NK-92 (cell line): ENCODE measurements around the gene GART.
"Not testable (repeated sequence)": the region's sequence is repeated elsewhere in the genome, so short reads cannot be mapped to it uniquely, and the experiment has no call there.

Experiments used
- DNase-seq: peaks from one replicate; lab custom pipeline; 2025; ENCODE audit not compliant: unreplicated experiment; lab: John Stamatoyannopoulos, UW

GART gene

DNA sequence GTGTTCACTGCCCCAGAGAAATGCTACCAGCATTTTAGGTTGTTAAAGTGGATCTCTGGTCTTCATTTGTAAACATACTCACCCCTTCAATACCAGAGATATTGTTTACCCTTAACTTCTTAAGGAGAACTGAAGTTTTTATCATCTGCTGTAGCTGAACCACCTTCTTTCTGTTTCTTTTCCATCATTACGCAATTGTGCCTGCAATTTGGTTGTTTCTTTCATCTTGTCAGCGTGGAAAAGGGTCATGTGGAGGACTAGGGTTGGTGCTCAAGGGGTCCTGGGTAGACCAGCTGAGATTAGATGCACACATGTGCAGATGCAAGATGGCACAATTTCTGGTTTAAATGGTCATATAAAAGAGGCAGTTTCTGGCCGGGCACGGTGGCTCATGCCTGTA lies 23.0 kb downstream of the GART start:
- no peak for DNase-seq

DNA sequence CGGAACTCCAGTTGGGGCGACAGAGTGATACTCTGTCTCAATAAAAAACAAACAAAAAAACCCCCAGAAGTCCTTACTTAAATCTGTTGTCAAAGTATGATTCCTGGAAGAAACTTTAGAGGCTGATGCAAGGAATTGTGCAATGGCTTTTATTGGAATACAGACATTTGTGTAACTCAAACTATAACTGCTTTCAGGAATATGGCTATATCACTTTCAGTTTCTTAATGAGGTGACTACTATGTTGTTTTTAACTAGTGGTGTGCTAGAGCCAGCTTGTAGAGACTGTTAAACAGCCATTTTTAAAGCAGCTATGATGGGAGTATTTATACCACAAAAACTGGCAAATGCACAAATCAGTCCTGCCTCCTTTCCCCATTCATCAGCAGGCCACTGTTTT lies 27.7 kb downstream of the GART start:
- no peak for DNase-seq

DNA sequence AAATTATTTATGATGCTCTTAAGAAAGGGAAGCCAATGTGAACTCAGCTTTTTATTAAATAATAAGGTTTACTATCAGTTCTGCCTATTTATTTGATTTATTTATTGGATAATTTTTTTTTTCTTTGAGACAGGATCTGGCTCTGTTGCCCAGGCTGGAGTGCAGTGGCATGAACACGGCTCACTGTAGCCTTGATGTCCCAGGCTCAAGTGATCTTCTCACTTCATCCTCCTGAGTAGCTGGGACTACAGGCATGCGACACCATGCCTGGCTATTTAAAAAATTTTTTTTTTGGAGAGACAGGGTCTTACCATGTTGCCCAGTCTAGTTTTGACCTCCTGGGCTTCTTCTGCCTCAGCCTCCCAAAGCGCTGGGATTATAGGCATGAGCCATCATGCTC lies 29.4 kb downstream of the GART start:
- DNase-seq: no peak

DNA sequence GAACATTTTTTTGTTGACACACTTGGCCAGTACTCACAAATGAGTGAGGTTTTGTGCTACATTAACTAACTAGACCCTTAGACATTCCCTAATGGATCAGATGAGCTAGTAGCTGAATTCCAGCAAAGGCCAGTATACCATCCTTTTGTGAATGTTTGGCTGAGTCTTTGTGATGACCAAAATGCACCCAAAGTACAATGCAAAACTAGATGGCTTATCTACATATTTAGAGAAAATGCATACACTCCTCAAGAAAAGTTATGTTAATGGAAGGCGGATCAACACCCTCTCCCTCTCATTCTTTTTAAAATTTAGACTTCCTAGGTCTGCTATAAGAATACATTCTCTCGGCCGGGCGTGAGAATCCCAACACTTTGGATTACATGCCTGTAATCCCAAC lies 30.3 kb downstream of the GART start:
- no peak for DNase-seq

DNA sequence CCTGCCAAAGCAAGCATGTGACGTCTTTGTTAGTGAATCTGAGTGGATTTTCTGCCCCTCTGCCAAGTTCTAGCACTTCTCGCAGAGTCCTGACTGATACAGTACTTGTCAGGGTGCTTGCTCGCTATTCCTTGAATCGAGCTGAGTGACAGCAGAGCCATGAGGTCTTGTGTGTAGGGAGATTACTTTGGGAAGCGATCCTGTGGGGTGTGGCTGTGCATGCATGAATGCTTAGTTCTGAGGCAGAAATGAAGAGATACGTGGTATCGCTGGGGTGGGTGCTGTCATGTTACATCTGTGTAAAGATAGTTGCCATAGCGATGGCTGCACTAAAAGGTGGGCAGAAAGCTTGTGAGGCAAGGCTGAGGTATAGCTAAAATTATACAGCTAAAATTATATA lies 31.1 kb downstream of the GART start:
- DNase-seq: no peak

DNA sequence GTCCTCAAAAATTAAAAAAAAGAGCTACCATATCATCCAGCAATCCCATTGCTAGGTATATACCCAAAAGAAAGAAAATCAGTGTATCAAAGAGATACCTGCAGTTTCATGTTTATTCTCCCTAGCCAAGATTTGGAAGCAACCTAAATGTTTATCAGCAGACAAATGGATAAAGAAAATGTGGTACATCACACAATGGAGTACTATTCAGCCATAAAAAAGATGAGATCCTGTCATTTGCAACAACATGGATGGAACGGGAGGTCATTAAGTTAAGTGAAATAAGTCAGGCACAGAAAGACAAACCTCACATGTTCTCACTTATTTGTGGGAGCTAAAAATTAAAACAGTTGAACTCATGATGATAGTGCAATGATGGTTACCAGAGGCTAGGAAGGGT lies 34.9 kb downstream of the GART start:
- DNase-seq: not testable (repeated sequence)

DNA sequence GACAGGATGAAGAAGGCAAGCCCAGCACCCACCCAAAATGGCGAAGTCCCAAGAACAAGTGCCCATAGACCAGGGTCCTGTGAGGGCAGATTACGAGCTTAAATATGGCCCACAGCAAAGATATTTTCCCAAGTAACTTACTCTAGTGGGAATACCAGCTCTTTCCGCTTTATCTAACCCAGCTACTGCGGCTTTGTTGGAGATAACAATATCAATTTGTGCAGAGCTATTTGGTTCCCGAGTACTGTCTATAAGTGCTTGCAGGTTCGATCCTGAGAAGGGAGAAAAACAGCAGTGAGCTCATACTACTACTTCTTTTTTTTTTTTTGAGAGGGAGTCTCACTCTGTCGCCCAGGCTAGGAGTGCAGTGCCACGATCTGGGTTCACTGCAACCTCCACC lies 36.1 kb downstream of the GART start:
- DNase-seq: no peak

DNA sequence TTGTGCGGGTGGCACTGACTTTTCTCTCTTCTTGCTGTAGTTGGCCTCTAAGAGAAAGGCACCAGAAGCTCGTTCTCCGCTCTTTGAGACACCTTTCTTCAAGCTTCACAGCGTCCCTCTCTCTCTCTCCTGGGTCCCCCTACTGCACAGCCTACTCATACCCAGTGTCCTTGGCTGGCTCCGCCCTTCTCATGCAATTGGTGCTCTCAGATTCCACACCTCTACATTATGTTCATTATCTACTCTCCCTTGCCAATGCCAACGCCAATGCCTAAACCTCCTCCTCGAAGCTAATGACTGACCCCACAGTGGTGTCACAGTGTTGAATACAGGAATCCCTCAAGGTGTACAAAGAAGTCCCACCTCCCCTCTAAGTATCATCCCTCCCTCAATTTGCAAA lies 45.6 kb downstream of the GART start:
- DNase-seq: no peak

DNA sequence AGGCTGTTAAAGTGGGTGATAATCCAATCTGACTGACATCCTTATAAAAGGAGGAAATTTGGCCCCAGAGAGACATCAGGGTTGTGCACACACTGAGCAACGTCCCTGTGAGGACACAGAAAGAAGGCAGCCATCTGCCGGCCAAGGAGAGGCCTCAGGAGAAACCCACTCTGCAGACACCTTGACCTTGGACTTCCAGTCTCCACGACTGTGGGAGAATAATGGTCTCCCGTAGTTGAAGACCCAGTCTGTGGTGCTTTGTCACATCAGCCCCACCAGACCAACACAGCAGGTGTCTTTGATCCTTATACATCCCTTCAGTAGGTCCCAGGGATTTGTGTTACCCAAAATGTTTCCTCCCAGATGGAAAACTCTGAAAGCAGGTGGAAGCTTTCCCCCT lies 46.2 kb downstream of the GART start:
- no peak for DNase-seq

DNA sequence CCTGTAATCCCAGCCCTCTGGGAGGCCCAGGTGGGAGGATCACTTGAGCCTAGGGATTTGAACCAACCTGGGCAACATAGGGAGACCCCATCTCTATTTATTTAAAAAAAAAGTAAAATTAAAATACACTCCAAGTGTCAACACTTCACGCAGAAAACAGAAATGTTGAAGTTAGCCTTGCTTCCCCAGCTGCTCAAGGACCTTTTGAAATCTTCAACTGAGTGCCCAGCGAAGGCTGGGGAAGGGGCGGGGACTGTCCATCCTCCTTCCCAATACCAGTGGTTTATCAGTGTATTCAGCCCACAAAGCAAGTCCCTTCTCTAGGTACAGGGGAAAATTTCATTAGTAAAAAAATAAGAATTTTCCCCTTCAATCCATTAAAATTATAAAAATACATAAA lies 48.2 kb downstream of the GART start:
- DNase-seq: no peak

DNA sequence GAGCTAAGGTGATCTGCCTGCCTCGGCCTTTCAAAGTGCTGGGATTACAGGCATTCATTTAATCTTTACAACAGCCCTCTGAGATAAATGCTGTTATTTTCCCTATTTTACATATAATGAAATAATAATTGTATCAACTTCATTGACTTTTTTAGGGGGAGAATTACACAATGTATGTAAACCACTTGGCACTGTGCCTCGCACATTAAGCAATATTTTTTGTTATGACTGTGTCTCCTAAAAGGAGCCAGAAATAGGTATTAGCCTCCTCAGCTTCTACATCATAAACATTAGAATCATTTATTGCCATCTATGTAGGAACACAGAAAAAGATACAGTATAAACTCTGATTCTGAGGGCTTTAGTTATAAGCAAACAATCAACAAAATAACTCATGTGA lies 49.3 kb downstream of the GART start:
- DNase-seq: no peak

DNA sequence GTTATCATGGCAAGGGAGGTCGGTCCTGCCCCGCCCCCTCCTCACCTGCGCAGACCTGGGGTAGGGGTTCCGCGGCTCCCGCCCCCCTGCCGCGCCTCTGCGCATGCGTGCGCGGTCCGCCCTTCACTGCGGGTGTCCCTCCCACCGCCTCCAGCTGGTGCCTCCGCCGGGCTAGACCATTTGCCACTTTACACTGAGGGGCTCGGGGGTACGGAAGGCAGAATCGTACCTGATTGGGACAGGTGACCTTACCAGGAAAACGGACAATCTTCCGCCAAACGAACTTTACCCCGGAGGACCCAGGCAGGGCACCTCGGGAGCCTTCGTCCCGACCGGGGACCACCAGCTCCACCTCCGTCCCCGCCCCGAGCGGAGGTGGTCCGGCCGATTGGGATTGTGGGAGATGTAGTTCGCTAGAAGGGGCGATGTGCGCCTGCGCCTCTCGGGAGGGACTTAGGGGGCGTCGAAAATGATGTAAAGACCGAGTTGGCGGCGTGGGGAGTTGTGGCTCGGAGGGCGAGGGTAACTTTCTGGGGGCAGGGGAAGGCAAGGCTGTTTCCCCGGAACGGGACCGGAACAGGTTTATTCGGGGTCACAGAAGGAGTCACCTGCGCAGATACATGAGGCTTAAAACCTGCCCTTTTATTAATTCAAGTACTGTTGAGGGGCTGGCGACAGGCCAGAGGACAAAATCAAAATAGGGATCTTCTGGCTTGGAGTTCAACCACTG lies 50.4 kb downstream of the GART start, which contains the start of gene DNAJC28:
TSS of gene DNAJC28 (minus strand) at position 344 of the 730 bp plus-strand sequence. CDS start 2,323 bp downstream, outside the sequence.
- peak; percentile 47 for DNase-seq

DNA sequence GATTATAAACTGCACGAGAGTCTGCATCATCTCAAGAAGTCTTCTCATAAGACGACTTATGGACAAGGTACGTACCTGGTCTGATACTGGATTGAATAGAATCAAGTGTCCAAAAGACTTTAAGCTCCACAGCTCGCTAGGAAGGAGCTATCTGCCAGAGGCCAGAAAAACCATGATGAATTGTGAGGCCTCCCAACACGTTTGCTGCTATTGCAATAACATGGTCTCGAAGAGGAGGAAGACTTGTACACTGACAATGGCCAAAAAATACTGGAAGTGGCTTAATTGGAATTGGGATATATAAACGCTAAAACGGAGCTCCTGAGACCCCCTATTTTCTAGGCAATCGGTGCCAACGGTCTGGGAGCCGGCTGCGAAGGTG lies 50.9 kb downstream of the GART start:
- DNase-seq: no peak

DNA sequence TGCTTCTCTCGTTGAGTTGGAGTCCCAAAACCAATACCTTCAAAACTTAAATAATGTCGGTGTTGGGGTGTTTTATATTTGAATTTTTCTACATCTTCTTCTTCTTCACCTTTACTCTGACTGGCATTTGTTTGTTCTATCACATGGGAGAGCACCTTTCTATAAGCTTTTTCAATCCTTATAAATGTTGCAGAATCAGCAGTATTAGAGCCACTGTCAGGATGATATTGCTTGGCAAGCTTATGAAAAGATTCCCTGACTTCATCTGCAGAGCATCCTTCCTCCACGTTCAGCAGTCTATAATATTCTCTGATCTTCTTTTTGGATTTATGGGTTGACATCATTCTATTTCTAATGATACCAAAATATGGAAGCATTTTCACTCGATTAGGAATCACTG lies 53.0 kb downstream of the GART start:
- DNase-seq: no peak

DNA sequence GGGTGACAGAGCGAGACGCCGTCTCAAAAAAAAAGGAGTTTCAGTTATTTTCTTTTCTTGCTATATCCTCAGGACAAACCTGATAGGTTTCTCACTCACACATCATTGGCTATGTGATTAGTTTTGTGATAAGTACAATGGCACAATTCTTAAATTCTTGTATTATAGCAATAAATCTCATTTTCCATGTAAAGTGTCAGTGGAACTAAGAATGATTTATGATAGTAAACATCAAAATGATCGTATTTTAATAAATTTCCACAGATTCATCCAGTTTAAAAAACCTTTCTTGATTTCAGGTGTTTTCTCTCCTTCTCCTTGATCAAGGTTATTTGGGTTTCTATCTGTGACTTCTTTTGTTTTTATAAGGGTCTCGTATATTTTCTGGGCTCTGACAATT lies 53.9 kb downstream of the GART start:
- DNase-seq: no peak

DNA sequence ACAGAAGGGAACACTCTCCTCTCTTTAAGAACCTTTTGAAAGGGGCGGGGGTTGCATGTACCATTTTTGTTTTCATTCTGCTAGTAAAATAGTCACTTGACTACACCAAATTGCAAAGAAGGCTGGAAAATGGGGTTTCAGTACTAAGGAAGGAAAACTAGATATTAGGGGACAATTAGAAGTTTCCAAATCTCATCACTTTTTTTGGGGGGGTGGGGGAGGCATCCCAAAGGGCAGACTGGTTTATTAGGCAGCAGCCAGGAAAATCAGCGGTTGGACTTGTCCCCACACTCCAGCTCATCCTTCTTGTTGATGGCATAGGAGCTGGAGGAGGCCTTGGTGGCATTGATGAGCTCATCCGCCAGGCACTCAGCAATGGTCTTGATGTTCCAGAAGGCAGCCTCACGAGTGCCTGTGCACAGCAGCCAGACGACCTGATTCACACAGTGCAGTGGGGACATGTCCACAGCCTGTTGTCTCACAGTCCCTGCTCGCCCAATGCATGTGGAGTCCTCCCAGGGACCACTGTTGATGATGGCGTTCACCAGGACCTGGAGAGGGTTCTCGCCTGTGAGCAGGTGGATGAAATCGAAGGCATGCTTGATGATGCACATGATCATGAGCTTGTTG lies 60.5 kb downstream of the GART start:
- DNase-seq: no peak

DNA sequence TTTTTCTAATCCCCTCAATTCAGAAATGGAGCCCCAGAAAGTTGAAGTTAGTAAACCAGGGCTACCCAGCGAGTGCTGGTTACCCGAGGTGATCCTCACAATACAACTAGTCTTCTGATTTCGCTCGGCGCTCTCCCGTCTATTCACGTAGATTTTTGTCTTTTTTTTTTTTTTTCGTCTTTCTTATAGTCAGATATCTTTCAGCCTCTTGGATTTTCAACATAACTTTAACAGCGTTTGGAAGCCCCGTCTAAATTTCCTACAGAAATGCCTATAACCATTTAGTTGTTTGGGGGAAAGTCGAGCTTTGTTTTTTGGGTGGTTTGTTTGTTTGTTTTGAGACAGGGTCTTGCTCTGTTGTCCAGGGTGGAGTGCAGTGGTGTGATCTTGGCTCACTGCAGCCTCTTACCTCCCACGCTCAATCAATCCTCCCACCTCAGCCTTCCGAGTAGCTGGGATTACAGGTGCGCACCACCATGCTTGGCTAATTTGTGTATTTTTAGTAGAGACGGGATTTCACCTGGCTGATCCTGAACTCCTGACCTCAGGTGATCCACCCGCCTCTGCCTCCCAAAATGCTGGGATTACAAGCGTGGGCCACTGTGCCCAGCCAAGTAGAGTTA lies 61.3 kb downstream of the GART start:
- DNase-seq: no peak

DNA sequence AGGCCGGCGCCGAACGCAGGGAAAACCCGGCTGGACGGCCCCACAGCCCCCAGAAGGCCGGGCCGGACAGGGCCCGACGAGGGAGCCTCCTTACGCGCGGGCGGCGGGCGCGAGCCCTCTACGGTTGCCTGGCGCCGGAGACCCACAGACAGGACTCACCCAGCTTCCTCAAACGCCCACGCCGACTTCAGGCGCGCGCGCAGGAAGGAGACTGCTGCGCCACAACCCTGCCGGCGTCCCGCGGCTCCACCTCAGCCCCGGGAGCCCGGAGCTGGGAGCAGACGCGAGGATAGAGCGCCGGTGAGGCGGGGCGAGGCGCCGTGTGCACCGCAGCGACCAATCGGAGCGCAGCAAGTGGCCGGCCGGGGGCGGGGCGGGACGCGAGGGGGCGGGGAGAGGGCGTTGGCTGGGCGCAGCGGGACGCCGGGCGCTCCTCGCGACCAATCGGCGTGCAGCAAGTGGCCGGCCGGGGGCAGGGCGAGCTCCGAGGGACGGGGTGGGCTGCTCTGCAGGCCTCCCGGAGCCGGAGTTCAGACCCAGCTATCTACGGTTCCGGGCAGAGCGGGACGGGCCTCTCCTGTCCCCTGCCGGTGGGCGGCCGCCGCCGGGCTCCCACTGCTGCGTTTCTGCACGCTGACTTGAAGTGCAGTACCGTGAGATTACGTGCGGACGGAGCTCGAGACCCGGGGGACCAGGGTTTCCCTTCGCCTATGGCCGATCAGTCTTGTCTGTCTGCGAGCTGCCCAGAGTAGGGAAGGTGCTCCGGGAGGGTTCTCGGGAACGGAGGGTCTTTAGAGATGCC lies 62.0 kb downstream of the GART start, which contains the start of gene TMEM50B:
TSS of gene TMEM50B (minus strand) at position 296 of the 802 bp plus-strand sequence. CDS start 11,089 bp downstream, outside the sequence.
- peak; percentile 78 for DNase-seq

DNA sequence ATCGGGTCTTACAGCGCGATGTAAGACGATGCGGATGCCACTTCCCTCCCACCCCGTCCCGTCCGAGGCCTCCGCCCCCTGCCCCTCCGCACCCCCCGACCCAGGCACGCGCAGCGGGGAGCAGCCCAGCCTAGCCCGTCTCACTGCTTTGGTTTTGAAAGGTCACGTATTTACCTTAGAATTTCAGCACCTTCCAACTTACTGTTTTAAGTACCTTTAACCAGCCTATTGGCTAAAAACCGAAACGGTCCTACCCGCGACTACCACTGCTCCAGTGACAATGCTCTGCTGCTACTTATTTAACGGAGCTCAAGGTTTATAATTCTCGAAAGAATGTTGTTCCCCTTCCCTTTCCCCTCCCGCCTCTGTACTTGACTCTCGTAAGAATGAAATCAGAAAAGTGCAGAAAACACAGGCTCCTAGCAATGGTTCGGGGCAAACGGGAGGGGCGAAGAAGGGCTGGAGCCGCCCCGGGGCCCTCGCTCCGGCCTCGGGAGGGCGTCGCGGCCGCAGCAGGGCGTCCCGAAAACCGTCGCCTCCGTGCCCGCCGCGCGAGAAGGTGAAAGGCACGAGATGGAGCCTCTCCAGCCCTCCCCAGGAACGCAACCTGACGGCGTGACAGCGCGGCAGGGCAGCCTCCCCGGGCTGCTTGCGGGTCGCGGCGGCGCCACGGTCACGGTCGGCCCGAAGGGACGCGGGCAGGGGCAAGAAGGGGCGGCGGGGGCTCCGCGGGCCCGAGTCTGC lies 62.8 kb downstream of the GART start:
- no peak for DNase-seq

DNA sequence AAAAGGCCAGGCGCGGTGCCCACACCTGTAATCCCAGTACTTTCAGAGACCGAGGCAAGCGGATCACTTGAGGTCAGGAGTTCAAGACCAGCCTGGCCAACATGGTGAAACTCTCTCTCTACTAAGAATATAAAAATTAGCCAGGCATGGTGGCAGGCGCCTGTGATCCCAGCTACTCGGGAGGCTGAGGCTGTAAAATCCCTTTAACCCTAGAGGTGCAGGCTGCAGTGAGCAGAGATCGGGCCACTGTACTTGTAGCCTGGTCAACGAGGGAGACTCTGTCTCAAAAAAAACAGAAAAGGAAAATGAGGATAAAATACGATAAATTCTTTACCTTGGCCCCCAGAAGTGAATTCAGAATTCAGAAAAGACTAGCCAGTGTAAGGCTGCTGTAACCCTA lies 63.7 kb downstream of the GART start:
- no peak for DNase-seq

DNA sequence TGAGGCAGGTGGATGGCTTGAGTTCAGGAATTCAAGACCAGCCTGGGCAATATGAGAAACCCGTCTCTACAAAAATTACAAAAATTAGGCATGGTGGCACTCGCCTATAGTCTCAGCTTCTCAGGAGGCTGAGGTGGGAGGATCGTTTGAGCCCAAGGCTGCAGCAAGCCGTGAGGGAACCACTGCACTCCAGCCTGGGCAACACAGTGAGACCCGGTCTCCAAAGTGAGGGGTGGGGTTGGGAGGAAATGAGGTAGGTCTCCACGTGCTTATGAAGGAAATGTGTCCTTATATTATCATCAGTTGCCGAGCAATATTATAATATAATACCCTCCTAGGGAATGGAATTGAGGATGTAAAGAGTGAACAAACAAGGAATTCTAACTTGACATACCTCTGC lies 64.9 kb downstream of the GART start:
- no peak for DNase-seq
